HG03103 (cell line): ENCODE measurements around the gene PLCG2.
"Not testable (repeated sequence)": the region's sequence is repeated elsewhere in the genome, so short reads cannot be mapped to it uniquely, and the experiment has no call there.

Experiments used
- ATAC-seq: cut with Tn5 transposase; IDR thresholded peaks from one replicate; pipeline ENCODE4 v1.9.1; 2021; ENCODE audit warnings: low read depth; ENCODE audit not compliant: unreplicated experiment

Gene PLCG2

GRCh38 chr16:81931927-81932326, 152.8 kb downstream of the PLCG2 start:
- ATAC-seq = no peak

- ATAC-seq = no peak
Observed at GRCh38 chr16:81932668-81933067, 153.6 kb downstream of the PLCG2 start.

GRCh38 chr16:81933361-81933760, 154.3 kb downstream of the PLCG2 start:
- no peak for ATAC-seq

- not testable (repeated sequence) for ATAC-seq
Observed at GRCh38 chr16:81934711-81935110, 155.6 kb downstream of the PLCG2 start.

- ATAC-seq = no peak
Observed at GRCh38 chr16:81936209-81937000, 157.3 kb downstream of the PLCG2 start.

- ATAC-seq = no peak
Observed at GRCh38 chr16:81937305-81938038, 158.4 kb downstream of the PLCG2 start.

GRCh38 chr16:81938326-81939163, 159.5 kb downstream of the PLCG2 start:
- no peak for ATAC-seq

GRCh38 chr16:81939164-81940056, 160.3 kb downstream of the PLCG2 start:
- no peak for ATAC-seq

- no peak for ATAC-seq
Observed at GRCh38 chr16:81940781-81941560, 161.9 kb downstream of the PLCG2 start.

- no peak for ATAC-seq
Observed at GRCh38 chr16:81942007-81942601, 163.0 kb downstream of the PLCG2 start.

- ATAC-seq = no peak
Observed at GRCh38 chr16:81945665-81946064, 166.6 kb downstream of the PLCG2 start.

- no peak for ATAC-seq
Observed at GRCh38 chr16:81946206-81946605, 167.1 kb downstream of the PLCG2 start.

- ATAC-seq = no peak
Observed at GRCh38 chr16:81951564-81951963, 172.5 kb downstream of the PLCG2 start.

GRCh38 chr16:81956213-81956948, 177.3 kb downstream of the PLCG2 start:
- no peak for ATAC-seq

GRCh38 chr16:81964808-81965207, 185.7 kb downstream of the PLCG2 start:
- ATAC-seq = no peak

GRCh38 chr16:81967358-81967757, 188.3 kb downstream of the PLCG2 start:
- no peak for ATAC-seq

- ATAC-seq = no peak
Observed at GRCh38 chr16:81971853-81972252, 192.8 kb downstream of the PLCG2 start.

GRCh38 chr16:81973737-81974136, 194.6 kb downstream of the PLCG2 start:
- no peak for ATAC-seq
